ENCODE measurements around the gene MACROD2.
"Not testable (repeated sequence)": the region's sequence is repeated elsewhere in the genome, so short reads cannot be mapped to it uniquely, and the experiment has no call there.

The MACROD2 gene

GRCh38 chr20:14966203-14966602, 970.9 kb downstream of the MACROD2 start:
- H3K27me3 ChIP-seq (ENCODE audit: low read depth, low read length) = no peaks in the 10 kb centered on the region
- no peak overlapping the region for H3K27ac ChIP-seq (ENCODE audit: low read length)
- H3K9me3 ChIP-seq (ENCODE audit: control insufficient read depth in 1 of 2, low read length in 2 of 2) = no peaks in the 10 kb centered on the region
- no peaks in the 10 kb centered on the region for H3K4me1 ChIP-seq (ENCODE audit: control insufficient read depth in 1 of 2, insufficient read depth in 2 of 2, low read length in 2 of 2)
- no peaks in the 10 kb centered on the region for H3K36me3 ChIP-seq (ENCODE audit: control insufficient read depth in 1 of 2, insufficient read depth in 2 of 2, low read length in 2 of 2)
- H3K4me3 ChIP-seq (ENCODE audit: low read depth in 1 of 2, low read length in 2 of 2) = no peak overlapping the region

- H3K4me1 ChIP-seq (ENCODE audit: control insufficient read depth in 1 of 2, insufficient read depth in 2 of 2, low read length in 2 of 2) = no peaks in the 10 kb centered on the region
- H3K27ac ChIP-seq (ENCODE audit: low read length) = no peak overlapping the region
- H3K27me3 ChIP-seq (ENCODE audit: low read depth, low read length) = no peaks in the 10 kb centered on the region
- no peaks in the 10 kb centered on the region for H3K36me3 ChIP-seq (ENCODE audit: control insufficient read depth in 1 of 2, insufficient read depth in 2 of 2, low read length in 2 of 2)
- H3K4me3 ChIP-seq (ENCODE audit: low read depth in 1 of 2, low read length in 2 of 2) = no peak overlapping the region
- H3K9me3 ChIP-seq (ENCODE audit: control insufficient read depth in 1 of 2, low read length in 2 of 2) = no peaks in the 10 kb centered on the region
Observed at GRCh38 chr20:14966808-14967207, 971.5 kb downstream of the MACROD2 start.

- Histone ChIP-seq H3K4me3 (ENCODE audit: low read depth in 1 of 2, low read length in 2 of 2) (no peak overlapping the region), H3K27me3 (ENCODE audit: low read depth, low read length) (no peaks in the 10 kb centered on the region), H3K27ac (ENCODE audit: low read length) (no peak overlapping the region), H3K4me1 (ENCODE audit: control insufficient read depth in 1 of 2, insufficient read depth in 2 of 2, low read length in 2 of 2) (no peaks in the 10 kb centered on the region), H3K9me3 (ENCODE audit: control insufficient read depth in 1 of 2, low read length in 2 of 2) (no peaks in the 10 kb centered on the region), H3K36me3 (ENCODE audit: control insufficient read depth in 1 of 2, insufficient read depth in 2 of 2, low read length in 2 of 2) (no peaks in the 10 kb centered on the region)
Observed at GRCh38 chr20:14972256-14972655, 976.9 kb downstream of the MACROD2 start.

GRCh38 chr20:14972690-14973089, 977.4 kb downstream of the MACROD2 start:
- Histone ChIP-seq H3K27ac (ENCODE audit: low read length) (no peak overlapping the region), H3K27me3 (ENCODE audit: low read depth, low read length) (no peaks in the 10 kb centered on the region), H3K4me3 (ENCODE audit: low read depth in 1 of 2, low read length in 2 of 2) (no peak overlapping the region), H3K9me3 (ENCODE audit: control insufficient read depth in 1 of 2, low read length in 2 of 2) (no peaks in the 10 kb centered on the region), H3K4me1 (ENCODE audit: control insufficient read depth in 1 of 2, insufficient read depth in 2 of 2, low read length in 2 of 2) (no peaks in the 10 kb centered on the region), H3K36me3 (ENCODE audit: control insufficient read depth in 1 of 2, insufficient read depth in 2 of 2, low read length in 2 of 2) (no peaks in the 10 kb centered on the region)

- H3K27ac ChIP-seq (ENCODE audit: low read length) = no peak overlapping the region
- no peak overlapping the region for H3K4me3 ChIP-seq (ENCODE audit: low read depth in 1 of 2, low read length in 2 of 2)
- H3K4me1 ChIP-seq (ENCODE audit: control insufficient read depth in 1 of 2, insufficient read depth in 2 of 2, low read length in 2 of 2) = no peaks in the 10 kb centered on the region
- H3K27me3 ChIP-seq (ENCODE audit: low read depth, low read length) = no peaks in the 10 kb centered on the region
- no peaks in the 10 kb centered on the region for H3K36me3 ChIP-seq (ENCODE audit: control insufficient read depth in 1 of 2, insufficient read depth in 2 of 2, low read length in 2 of 2)
- H3K9me3 ChIP-seq (ENCODE audit: control insufficient read depth in 1 of 2, low read length in 2 of 2) = peaks cover 0 to 5% of the 10 kb centered on the region in 2 donors
Observed at GRCh38 chr20:14979453-14979986, 984.2 kb downstream of the MACROD2 start.

- not testable (repeated sequence) for H3K4me3 ChIP-seq (ENCODE audit: low read depth in 1 of 2, low read length in 2 of 2); H3K36me3 ChIP-seq (ENCODE audit: control insufficient read depth in 1 of 2, insufficient read depth in 2 of 2, low read length in 2 of 2); H3K9me3 ChIP-seq (ENCODE audit: control insufficient read depth in 1 of 2, low read length in 2 of 2); H3K27ac ChIP-seq (ENCODE audit: low read length); H3K4me1 ChIP-seq (ENCODE audit: control insufficient read depth in 1 of 2, insufficient read depth in 2 of 2, low read length in 2 of 2); H3K27me3 ChIP-seq (ENCODE audit: low read depth, low read length)
Observed at GRCh38 chr20:14981486-14981885, 986.2 kb downstream of the MACROD2 start.

- not testable (repeated sequence) for H3K27ac ChIP-seq (ENCODE audit: low read length); H3K4me1 ChIP-seq (ENCODE audit: control insufficient read depth in 1 of 2, insufficient read depth in 2 of 2, low read length in 2 of 2); H3K27me3 ChIP-seq (ENCODE audit: low read depth, low read length); H3K4me3 ChIP-seq (ENCODE audit: low read depth in 1 of 2, low read length in 2 of 2); H3K36me3 ChIP-seq (ENCODE audit: control insufficient read depth in 1 of 2, insufficient read depth in 2 of 2, low read length in 2 of 2); H3K9me3 ChIP-seq (ENCODE audit: control insufficient read depth in 1 of 2, low read length in 2 of 2)
Observed at GRCh38 chr20:14982324-14982723, 987.0 kb downstream of the MACROD2 start.

GRCh38 chr20:14984305-14984704, 989.0 kb downstream of the MACROD2 start:
- Histone ChIP-seq H3K4me1 (ENCODE audit: control insufficient read depth in 1 of 2, insufficient read depth in 2 of 2, low read length in 2 of 2) (no peaks in the 10 kb centered on the region), H3K27me3 (ENCODE audit: low read depth, low read length) (no peaks in the 10 kb centered on the region), H3K36me3 (ENCODE audit: control insufficient read depth in 1 of 2, insufficient read depth in 2 of 2, low read length in 2 of 2) (no peaks in the 10 kb centered on the region), H3K4me3 (ENCODE audit: low read depth in 1 of 2, low read length in 2 of 2) (no peak overlapping the region), H3K9me3 (ENCODE audit: control insufficient read depth in 1 of 2, low read length in 2 of 2) (peaks cover 0 to 5% of the 10 kb centered on the region in 2 donors), H3K27ac (ENCODE audit: low read length) (no peak overlapping the region)

- Histone ChIP-seq H3K27ac (ENCODE audit: low read length) (no peak overlapping the region), H3K9me3 (ENCODE audit: control insufficient read depth in 1 of 2, low read length in 2 of 2) (peaks cover 0 to 5% of the 10 kb centered on the region in 2 donors), H3K36me3 (ENCODE audit: control insufficient read depth in 1 of 2, insufficient read depth in 2 of 2, low read length in 2 of 2) (no peaks in the 10 kb centered on the region), H3K4me3 (ENCODE audit: low read depth in 1 of 2, low read length in 2 of 2) (no peak overlapping the region), H3K4me1 (ENCODE audit: control insufficient read depth in 1 of 2, insufficient read depth in 2 of 2, low read length in 2 of 2) (no peaks in the 10 kb centered on the region), H3K27me3 (ENCODE audit: low read depth, low read length) (no peaks in the 10 kb centered on the region)
Observed at GRCh38 chr20:14984768-14985622, 989.7 kb downstream of the MACROD2 start.

GRCh38 chr20:14986026-14986655, 990.8 kb downstream of the MACROD2 start:
- Histone ChIP-seq H3K4me3 (ENCODE audit: low read depth in 1 of 2, low read length in 2 of 2) (no peak overlapping the region), H3K4me1 (ENCODE audit: control insufficient read depth in 1 of 2, insufficient read depth in 2 of 2, low read length in 2 of 2) (no peaks in the 10 kb centered on the region), H3K9me3 (ENCODE audit: control insufficient read depth in 1 of 2, low read length in 2 of 2) (peaks cover 0 to 5% of the 10 kb centered on the region in 2 donors), H3K36me3 (ENCODE audit: control insufficient read depth in 1 of 2, insufficient read depth in 2 of 2, low read length in 2 of 2) (no peaks in the 10 kb centered on the region), H3K27me3 (ENCODE audit: low read depth, low read length) (no peaks in the 10 kb centered on the region), H3K27ac (ENCODE audit: low read length) (no peak overlapping the region)

GRCh38 chr20:14986656-14987055, 991.3 kb downstream of the MACROD2 start:
- no peaks in the 10 kb centered on the region for H3K4me1 ChIP-seq (ENCODE audit: control insufficient read depth in 1 of 2, insufficient read depth in 2 of 2, low read length in 2 of 2)
- H3K9me3 ChIP-seq (ENCODE audit: control insufficient read depth in 1 of 2, low read length in 2 of 2) = peaks cover 0 to 5% of the 10 kb centered on the region in 2 donors
- H3K4me3 ChIP-seq (ENCODE audit: low read depth in 1 of 2, low read length in 2 of 2) = no peak overlapping the region
- H3K36me3 ChIP-seq (ENCODE audit: control insufficient read depth in 1 of 2, insufficient read depth in 2 of 2, low read length in 2 of 2) = peaks cover 0 to 2% of the 10 kb centered on the region in 2 donors
- H3K27ac ChIP-seq (ENCODE audit: low read length) = no peak overlapping the region
- no peaks in the 10 kb centered on the region for H3K27me3 ChIP-seq (ENCODE audit: low read depth, low read length)

Data from muscle layer of duodenum (tissue), 2 donors.